HG03045 (cell line): ENCODE measurements around the gene MED12L.
"Not testable (repeated sequence)": the region's sequence is repeated elsewhere in the genome, so short reads cannot be mapped to it uniquely, and the experiment has no call there.

Experiments
- ATAC-seq: cut with Tn5 transposase; IDR thresholded peaks from one replicate; pipeline ENCODE4 v1.9.1; 2021; ENCODE audit warnings: mild to moderate bottlenecking, moderate library complexity; ENCODE audit not compliant: unreplicated experiment

MED12L gene

DNA sequence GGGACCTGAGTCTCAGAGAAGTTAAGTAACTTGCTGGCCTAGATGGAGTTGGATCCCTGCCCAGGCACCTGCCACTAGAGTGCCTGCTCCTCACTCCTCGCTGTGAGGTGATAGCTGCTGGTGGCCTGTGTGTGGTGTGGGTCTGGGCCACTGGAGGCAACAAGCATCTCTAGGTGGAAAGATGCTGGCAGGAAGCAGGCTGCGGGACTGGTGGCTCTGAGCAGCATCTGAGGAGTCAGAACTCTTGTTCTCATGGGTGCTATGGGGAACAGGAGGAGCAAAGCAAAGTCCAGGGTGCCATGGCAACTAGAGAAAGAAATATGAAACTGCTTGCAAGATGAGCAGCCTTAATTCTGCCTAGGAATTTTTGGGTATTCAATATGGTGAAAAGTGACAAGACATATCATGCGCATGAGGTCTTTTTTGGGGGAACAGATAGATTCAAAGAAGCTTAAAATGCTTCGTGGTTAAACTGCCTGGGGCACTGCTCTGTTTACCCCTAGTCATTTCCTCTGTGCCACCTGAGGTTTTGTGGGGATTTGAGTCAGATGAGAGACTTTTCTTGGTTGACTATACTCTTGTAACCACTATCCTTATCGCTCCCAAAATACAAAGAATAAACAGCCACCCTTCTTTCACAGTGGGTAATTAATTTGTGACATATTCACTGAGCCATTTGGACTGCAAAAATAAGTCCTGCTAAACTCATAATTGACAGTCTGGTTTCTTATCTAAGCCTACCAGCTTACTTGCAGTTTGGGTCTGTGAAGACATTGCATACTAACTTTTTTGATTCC lies 50.3 kb downstream of the MED12L start:
- ATAC-seq = no peak

DNA sequence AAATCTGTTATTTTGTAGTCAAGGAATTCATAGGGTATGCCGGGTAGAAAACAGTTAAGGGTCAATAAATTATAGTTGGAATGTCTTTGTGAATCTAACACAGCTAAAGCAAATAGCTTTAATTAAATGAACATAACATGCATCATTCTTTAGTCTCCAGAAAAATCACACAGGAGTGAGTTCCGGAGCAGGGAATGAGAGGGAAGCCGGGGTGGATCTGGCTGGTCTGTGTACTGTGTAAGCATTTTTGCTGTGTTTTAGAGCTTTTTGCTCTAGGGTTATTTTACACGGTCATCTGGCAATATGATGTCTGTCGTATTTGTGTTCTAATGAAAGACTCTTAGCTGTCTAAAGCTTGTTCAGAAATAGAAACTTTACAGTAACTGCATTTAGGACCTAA lies 57.5 kb downstream of the MED12L start:
- no peak for ATAC-seq

DNA sequence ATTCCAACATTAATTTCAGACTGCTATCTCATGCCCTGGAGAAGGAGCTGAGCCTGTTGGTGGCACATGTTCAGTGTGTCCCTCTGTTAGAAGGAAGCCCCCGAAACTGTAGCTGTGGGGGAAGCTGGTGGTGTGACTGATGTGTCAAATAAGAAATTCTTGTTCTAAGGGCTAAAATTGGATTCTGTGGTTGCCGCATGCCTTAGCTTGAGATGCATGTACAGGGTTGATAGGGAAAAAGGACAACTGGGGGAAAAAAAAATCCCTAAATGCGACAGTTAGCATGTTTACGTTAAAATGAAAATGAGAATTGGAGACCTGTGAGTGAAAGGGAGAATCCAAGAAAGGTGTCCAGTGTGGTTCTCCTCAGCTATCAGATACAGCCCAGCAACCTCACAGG lies 58.6 kb downstream of the MED12L start:
- ATAC-seq = no peak

DNA sequence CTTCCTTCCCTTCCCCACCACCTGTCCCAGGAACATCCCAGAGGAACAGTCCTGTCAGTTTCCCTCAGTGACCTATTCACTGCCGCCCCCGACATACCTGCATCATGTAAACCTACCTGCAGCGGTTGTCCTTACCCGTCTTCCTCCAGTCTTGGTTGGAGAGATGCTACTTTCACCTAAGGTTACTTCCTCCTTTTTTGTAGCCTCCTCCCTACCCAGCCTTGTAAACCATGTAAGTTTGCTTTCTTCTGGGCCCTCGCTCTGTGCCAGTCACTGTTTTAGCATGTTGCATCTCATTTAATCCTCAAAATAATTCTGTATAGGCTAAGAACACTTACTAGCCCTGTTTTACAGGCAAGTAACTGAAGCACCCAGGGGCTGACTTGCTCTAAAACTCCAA lies 59.3 kb downstream of the MED12L start:
- ATAC-seq = no peak

DNA sequence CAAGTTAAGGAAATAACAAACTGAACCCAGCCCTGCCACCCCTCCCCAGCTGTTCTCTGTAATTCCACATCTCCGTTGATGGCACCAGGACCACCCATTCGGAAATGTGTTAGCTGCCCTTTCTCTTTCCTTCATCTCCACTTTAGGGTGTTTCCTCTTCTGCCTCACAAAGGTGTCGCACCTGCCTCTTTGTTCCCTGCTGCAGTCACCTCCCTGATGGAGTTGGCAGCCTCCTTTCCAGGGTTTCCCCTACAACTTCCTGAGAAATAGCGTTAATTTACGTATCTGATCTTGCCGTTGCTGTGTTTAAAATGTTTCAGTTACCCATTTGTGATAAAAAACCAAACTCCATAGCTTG lies 60.2 kb downstream of the MED12L start:
- no peak for ATAC-seq

DNA sequence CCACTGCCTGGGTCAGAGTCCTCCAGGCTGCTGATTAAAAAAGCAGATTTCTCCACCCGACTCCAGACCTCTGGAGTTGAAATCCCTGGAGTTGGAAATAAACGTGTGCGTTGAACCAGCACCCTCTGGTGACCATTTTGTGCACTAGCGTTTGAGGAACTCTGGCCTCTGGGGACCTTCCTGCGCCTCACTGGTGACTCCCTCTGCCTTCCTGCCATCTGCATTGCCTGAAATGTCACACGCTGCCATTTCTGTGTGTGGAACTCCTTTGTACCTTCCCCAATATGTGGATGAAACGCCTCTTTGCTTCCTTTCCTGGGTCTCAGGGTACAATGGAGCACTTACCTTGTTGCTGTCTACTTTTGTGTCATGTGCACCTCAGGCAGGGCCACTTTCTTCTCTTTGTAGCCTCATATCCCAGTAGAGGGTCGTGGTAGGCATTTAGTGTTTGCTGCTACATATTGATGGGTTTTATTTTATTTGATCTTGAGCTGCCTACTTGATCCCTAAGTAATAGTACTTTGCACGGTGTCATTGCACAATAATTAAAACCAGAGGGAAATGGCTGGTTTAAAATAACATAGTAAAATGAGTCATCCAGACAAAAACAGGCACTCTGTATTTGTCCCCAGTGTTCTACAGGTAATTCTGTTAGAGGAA lies 60.7 kb downstream of the MED12L start:
- peak; percentile 85 for ATAC-seq

DNA sequence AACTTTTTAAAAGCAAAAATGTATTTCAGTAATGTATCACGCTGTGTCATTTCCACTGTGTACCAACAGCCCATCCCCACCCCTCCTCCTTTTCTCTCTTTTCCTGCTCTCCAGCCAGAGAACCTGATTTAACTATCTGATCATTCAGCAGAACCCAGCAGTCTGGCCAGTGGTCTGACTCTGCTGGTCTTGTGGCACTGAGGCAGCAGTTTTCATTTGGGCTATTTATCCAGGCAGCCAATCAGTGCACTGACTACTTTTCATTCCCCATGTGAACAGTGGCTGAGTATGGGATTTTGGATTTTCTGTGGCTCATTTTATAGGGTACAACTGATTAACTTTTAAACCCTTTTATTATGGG lies 61.2 kb downstream of the MED12L start:
- no peak for ATAC-seq

DNA sequence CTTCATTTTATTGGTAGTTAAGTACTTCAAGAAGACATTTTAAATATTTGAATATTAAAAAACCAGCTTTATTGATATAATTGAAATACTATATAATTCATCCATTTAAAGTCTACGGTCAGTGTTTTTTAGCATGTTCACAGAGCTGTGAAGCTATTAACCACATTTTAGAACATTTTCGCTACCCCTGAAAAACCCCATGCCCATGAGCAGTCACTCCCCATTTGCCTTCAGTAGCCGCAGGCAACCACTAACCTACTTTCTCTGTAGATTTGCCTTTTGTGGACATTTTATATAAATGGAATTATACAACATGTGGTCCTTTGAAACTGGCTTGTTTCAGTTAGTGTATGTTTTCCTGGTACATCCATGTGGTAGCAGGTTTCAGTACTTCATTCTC lies 61.8 kb downstream of the MED12L start:
- no peak for ATAC-seq

DNA sequence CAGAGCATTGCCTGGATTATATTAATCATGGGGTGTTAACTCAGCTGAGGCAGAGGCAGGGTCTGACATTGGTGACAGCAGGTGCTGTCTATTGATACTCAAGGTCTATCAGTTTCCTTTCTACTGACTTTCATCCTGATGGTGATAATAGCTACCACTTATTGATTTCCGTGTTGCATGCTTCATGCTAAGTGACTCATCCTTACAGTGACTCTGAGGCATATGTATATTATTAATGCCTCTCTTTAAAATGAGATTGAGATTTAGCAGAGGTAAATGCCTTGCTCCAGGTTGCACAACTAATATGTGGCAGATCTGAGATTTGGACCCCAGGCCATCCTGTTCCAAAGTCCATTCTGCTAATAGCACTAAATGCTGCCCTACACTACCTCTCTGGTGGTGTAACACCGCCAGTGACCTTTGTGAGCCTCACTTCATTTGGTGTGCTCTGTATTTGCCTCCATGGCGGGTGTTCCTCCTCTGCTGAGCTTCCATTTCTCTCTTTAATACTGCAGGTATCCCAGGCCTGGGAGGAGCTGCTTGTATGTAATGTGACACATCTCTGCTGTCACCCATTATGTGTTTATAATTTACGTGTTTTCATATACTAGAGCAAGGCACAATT lies 67.1 kb downstream of the MED12L start:
- ATAC-seq = no peak

DNA sequence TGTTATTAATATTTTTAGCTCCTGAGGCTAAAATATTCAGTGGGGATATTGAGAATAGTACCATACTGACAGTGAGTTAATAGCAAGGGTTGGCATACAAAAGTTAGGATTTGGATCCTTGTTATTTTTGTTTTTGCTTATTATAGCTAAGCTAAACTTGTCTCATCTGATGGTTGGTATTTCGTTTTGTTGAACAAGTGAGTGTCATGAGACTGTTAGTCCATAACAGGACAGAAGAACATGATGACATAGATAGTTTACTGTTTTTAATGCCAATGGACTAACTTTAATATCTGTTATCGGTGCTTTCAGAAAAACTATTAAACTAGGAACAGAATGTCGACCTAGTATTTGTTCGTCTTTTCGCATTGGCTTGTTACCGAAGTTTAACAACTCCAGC lies 69.1 kb downstream of the MED12L start:
- no peak for ATAC-seq

DNA sequence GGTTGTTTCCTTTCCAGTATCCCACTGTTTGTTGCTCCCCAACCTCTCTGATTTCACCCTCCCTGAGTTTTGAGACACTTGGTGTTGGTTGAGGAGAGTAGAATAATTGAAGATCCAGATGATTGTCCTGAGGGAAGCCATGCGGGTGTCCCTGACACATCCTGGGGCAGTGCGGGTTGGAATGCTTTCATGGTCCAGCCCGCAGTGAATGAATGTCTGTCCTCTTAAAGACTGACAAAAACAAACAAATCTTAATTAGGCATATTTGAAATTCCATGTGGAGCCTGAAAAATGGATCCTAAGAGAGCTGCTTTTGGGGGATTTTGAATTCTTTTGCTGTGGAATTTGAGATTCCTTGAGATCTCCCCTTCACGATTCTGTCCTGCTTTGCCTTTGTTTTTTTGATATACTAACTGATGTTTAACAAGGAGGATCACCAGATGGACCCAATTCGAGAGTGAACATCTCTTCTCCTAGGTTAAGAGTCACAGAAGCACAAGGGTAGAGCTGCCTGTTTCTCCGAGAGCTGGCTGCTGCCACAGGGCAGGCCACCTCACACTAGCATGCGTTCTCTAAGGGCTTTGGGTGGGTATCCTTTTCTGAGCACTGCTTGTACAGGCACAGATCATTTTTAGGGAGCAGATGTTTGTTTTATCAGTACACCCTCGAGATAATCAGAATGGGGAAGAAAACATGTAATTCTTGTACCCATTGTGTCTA lies 70.1 kb downstream of the MED12L start:
- no peak for ATAC-seq

DNA sequence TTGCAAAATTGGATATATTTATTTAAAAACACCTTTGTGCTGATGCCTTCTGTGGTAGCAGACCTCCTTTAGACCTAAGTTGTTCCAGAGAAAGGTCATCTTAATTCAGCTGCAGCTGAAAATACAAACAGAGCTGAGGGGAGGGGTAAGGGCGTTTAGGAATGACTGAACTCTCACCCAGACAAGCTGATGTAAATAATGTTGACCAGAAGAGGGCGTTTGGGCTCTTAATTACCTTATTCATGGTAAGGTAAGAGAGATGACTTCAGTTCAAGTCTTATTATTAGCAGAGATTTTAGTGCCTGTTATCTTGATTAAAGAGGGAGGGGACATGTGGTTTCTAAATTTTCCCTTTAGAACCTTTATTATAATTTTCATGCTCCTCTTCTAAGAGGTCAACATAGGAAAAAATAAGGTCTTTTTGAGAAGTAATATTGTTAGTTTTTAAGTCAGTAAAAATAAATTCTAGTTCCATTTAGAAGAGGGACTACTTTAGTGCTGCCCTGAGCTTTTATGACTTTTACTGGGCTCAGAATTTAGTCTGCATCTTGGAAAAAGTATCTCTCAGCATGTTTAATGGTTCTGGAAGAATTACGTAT lies 71.3 kb downstream of the MED12L start:
- ATAC-seq = peak; percentile 50

DNA sequence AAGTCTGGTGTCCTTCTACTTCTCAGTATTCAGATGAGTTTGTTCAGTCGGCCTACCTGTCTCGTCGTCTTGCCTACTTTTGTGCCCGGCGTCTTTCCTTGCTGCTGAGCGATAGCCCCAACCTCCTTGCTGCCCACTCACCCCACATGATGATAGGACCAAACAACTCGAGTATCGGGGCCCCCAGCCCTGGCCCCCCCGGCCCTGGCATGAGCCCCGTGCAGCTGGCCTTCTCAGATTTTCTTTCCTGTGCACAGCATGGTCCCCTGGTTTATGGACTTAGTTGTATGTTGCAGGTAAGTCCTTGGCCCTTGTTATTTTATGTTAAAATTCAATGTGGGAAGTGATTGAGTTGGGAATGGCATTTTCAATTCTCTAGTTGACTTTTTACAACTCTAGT lies 74.3 kb downstream of the MED12L start:
- no peak for ATAC-seq

DNA sequence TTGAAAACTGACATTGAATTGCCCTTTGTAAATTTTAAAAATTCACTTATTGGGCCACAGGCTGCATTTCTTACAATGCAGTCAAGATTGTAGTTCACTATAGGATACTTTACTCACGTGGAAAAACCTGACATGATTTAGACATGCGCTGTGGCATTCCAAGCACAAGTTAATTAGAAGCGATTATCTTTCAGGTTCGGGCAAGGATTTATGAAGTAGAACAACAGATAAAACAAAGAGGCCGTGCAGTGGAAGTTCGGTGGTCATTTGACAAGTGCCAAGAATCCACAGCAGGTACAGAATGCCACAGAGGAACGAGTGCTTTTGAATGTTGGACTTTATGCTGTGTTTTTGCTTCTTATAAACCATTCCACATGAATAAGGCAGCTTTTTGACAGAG lies 79.8 kb downstream of the MED12L start:
- no peak for ATAC-seq

DNA sequence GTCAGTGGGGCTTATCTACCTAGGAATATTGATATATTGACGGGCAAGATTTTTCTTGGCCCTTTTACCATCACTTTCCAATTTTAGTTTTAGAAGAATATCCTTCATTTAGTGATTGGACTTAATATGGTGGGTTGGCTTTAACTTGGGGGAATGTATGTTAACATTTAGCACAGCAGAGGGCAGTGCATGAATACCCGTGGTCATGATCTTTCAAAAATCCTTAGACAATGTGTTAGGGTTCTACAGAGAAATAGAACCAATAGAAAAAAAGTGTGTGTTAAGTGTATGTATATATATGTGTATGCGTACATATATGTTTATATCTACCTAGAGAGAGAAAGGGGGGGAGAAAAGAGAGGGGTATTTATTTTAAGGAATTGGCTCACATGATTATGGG lies 80.7 kb downstream of the MED12L start:
- ATAC-seq = no peak

DNA sequence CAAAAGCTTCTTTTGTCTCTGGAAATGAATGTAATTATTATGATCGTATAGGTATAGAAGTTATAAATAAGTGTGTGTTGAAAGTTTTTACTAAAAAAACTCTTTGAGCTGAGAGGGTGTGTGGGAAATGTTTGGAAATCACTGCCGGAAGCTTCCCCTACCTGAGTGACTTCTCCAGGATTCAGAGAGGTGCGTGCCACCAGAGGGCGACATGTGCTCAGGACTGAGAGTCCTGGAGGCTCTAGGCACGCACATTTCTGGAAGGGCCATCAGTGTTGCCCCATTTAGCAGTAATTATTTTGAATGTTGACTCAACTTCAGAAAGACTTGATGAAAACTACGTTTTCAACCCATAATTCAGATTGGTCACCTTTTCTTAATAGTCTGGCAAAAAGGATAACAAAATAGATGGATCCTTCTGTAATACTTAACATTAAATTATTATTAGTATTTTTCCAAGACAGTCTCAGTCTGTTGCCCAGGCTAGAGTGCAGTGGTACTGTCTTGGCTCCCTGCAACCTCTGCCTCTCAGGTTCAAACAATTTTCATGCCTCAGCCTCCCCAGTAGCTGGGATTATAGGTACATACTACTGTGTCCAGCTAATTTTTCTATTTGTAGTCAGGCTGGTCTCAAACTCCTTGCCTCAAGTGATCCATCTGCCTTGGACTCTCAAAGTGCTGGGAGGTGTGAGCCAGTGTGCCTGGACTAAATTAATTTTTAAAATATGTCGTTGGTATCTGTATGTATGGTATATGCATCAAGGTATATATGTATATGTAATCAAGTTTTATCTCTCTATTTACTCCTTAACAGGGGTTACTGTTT lies 83.0 kb downstream of the MED12L start:
- ATAC-seq = peak; percentile 59

DNA sequence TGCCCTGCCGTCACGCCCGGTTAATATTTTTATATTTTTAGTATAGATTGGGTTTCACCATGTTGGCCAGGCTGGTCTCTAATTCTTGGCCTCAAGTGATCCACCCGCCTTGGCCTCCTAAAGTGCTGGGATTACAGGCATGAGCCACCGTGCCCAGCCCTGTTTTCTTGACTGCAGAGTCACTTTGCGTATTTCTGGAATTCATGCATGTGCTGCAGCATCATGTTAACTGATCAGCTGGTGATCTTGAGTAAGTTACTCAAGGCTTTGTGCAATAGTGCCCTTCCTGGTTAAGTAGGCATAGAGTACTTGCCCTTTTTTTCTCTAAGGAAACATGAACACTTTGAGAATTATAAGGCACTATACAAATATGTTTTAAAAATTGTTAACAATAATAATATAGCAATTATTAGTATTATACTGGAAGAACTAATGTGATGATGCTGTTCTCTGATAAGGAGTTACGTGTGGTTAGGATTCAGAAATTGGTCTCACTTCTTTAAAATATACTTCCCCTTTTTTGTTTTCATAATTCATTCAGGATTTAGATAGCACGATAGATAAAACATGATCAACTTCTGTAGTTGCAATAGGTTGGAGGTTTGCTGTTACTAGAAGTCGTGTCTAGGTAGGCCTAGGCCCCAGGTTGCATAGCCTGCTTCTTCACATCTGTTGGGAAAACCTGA lies 83.9 kb downstream of the MED12L start:
- no peak for ATAC-seq

DNA sequence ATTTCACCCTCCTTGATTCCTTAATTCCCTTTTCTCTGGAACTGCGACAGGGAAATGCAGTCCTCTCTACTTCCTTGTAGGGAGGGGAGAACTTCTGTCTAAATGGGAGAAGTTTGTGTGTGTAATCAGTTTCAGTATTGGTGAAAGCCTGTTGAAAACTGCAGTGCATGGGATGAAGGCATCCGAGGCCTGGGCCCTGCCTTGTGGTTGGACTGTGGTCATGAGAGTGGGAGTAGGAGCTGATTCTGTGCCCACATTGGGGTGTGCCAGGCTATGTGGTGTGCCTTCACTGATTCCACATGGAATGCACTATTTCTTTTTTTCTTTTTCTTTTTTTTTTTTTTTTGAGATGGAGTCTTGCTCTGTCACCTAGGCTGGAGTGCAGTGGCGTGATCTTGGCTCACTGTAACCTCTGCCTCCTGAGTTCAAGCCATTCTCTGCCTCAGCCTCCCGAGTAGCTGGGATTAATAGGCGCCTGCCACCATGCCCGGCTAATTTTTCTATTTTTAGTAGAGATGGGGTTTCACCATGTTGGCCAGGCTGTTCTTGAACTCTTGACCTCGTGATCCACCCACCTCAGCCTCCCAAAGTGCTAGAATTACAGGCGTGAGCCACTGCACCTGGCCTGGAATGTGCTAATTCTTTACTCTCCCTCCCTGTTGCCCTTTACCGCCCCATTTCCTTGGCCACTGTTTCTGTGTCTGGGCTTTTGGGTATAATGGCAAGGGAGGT lies 84.7 kb downstream of the MED12L start:
- not testable (repeated sequence) for ATAC-seq

DNA sequence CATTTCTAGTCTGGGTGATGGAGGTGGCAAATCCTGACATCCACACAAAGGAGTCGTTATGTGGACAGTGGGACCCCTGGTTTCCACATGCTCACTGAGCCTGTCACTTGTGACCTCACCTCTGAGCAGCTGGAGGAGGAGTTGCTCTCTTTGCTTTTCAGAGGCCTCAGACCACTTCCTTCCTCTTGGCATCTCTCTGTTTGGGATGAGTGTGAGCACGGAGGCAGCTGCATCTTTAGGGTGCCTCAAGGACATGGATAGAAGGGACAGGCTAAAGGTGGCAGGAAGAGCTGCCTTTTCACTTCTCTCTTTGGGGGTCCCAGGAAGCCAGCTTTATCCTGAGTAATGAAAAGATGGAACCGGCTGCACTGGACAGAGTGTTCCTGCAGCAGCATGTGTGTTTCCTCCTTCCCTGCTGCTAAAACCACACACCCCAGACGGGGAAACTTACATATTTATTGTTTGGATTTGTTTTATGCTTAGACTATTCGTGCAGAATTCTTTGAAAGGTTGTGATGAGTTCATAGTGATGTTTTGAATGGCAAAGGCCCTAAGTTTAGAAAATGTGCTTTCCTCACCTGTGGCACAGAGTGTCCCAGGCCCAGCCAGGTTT lies 85.8 kb downstream of the MED12L start:
- no peak for ATAC-seq
